HTERT RPE-1 (cell line): ENCODE measurements around the gene PASK.
"Not testable (repeated sequence)": the region's sequence is repeated elsewhere in the genome, so short reads cannot be mapped to it uniquely, and the experiment has no call there.

Source experiments
- in situ Hi-C: fragments of 300-500 bp; cut with MboI; formaldehyde crosslinking; loops from 4 replicates; pipeline ENCODE4 v1.14.3; 2020; ENCODE audit warnings: low sequenced_read_pairs

PASK gene

GRCh38 chr2:241148891-241149674, at the start of gene PASK:
TSS of gene PASK (minus strand) at chr2:241149472. CDS start at chr2:241143032, 6,440 bp downstream.
- in situ Hi-C loops = no loop called here

DNA sequence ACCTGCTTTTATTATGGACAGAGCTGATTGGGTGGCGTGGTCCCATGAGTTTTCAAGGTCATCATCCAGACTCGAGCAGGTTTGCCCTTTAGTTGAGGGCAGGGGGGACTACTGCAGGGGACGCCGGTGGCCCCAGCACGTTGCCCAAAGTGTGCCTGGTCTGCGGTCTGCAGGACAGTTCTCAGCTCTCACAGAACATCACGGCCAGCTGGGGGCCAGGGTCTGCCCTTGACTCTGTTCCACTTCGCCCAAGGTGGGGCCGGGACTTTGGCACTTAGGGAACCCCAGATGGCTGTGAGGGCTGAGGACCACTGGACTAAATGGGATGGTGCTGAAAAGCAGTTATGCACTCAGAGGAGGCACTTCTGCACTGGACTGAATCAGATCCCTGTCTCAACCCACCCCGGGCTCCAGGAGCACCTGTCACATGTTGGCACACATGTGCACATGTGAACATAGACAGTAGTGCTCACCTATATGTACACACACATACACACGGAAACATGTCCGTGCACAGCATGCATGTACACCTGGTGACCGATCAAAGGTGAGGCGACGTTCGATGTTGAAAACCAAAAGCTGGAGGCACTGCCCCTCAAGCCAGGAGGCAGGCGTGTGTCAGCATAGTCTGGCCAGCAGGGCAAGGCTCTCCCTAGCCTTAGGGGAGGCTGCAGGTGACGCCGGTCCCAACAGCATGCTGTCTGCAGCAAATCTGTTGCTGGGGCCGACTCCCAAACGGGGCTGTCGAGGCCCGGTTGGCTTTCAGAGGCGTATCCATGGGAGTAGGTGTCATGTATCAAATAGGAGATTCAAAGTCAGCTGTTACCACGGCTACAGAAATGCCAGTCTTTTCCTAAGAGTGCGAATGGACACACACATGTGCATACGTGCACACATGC, 49.4 kb upstream of the PASK start:
- in situ Hi-C loops = no loop called here

DNA sequence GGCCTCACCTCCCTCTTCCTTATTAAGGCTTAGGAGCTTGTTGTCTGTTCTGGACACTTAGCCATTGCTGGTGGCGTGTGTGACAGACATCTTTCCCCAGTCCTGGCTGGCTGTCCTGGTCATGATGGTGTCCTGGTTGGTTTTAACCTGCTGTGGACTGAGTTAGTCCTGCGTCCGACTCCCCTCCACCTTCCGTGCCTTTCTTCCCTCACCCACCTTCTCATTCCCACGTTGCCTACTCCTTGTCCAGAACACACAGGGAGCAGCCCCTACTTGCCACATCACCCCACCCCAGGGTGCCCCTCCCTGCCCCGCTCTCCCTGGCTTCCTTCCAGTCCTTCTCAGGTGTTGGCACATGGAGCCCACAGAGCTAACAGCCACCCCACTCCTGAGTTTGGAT, 48.7 kb upstream of the PASK start:
- in situ Hi-C loops = no loop called here

GRCh38 chr2:241197246-241197645, 48.0 kb upstream of the PASK start:
- in situ Hi-C loops = not testable (repeated sequence)

DNA sequence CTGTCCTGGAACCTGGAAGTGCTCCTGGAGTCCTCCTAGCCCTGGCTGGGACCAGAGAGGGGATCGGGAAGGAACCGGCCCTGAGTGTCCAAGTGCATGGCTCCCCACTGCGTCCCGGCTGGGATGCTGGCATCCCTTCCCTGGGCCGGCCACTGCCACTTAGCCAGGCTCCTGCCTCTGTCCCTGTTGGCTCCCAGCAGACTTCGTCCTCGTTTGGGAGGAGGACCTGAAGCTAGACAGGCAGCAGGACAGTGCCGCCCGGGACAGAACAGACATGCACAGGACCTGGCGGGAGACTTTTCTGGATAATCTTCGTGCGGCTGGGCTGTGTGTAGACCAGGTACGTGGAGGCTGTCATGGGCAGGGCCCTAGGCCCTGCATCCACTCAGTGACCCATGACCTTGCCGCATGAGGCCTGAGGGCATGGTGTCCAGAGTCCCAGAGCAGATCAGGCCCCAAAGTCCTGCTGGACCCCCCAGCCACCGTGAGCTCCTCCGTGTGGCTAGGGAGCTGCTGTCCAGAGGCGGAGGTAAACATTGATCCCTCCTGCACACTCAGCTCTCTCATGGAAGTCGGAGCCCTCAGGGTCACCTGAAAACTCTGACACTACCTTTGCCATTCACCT, 46.3 kb upstream of the PASK start:
- in situ Hi-C loops = no loop called here

DNA sequence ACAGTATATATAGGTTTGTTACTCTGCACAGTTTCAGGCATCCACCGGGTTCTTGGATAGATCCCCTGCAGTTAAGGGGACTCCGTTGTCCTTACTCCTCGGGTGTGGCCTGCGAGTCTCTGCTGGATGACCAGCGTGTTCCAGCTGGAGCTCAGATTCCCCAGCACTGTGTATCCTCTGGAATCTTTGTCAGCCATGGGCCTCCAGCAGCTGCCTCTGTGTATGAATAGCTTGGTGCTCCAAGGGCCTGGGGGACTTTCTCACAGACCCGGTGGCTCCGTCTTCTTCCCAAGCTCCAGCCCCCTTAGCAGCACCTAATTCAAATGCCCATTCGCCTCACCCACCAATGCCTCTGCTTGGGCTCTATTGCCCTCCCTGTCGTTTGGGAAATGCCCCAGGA, 45.5 kb upstream of the PASK start:
- in situ Hi-C loops = no loop called here

DNA sequence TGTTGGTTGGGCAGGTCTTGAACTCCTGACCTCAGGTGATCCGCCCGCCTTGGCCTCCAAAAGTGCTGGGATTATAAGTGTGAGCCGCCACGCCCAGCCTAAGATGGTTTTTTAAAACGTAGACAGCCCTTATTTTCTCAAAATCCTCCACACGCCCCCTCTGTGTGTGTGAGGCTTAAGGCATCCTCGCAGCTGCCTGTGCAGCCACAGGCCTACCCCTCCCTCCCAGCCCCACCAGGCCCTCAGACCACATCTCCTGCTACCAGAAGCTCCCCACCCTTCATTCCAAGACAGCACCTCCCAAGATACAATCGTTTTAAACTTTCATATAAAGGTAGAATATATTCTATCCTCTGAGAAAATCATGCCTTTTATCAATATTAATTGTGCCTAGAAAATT, 44.0 kb upstream of the PASK start:
- in situ Hi-C loops = no loop called here

DNA sequence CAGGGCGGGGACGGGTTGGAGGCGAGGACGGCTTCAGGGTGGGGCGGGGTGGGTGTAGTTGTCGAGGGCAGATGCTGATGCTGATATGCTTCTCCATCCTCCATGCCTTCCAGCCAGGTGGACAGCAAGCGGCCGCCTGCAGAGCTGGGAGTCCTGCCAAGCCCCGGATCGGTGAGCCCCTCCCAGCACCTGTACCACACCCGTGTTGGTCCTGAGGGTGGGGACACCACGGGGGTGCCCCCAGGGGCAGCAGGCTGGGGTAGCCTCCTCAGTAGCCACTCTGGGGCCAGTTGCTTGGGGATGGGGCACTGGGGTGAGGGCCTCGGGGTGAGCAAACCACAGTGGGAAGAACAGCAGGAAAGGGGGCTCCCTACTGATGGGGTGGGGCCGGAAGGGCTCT, 41.8 kb upstream of the PASK start:
- in situ Hi-C loops = no loop called here

DNA sequence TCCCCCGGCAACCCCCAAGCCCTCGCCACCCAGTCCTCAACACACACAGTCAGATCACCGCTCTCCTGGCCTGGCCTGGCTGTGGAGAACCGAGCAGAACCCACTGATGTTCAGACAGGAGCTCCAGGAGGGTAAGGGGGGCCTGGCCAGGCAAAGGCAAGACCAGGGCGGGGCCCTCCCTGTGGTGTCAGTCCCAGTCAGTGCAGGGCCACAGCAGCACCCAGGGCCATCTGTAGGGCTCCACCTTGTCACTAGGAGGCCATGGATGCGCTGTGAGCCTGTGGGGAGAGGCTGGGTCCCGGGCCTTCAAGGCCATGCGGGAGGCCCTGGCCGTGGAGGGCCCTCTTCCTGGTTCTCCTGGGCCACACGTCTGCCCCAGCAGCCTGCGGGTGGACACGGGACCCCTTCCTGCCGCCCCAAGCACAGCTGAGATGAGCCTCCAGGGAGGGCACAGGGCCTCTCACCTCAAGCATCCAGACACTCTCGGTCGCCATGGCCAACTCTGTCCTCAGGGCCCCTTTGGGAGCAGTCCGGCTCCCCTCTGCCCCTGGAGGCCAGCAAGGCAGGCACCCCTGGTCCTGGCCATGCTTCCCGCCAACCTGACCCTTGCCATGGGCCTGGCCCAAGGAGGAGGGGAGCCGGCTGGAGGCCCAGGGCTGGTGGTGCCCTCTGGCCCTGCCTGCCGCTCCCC, 41.2 kb upstream of the PASK start:
- in situ Hi-C loops = no loop called here

- in situ Hi-C loops = no loop called here
Observed at GRCh38 chr2:241189856-241190201, 40.6 kb upstream of the PASK start.

GRCh38 chr2:241189093-241189855, 40.0 kb upstream of the PASK start:
- in situ Hi-C loops = no loop called here

DNA sequence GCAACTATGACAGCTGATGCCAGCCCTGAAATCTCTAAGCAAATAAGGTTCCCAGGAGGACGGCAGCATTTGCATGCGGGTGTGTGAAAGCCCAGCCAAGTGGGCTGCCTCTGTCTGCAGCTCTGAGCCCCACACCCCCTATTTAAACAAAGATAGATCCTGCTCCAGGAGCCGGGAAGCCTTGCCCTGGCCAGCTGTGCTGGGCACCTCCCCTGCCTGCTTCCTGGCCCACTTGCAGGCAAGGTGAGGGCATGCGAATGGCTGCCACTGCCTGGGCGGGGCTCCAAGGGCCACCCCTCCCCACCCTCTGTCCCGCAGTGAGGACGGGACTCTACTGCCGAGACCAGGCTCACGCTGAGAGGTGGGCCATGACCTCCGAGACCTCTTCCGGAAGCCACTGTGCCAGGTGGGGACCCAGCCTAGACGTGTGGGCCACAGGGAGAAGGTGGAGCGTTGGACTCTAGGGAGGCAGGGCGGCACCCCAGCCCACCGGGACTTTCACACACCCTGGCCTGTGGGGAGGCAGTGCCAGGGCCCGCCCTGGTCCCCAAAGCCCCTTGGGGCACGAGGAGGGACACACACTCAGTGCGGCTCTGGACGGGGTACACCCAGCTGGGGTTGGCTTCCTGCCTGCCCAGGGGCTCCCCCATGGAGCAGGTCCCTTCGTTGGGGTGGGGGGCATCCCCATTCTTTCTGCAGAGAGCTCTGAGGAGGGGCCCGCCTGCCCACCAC, 39.3 kb upstream of the PASK start, which contains the start of gene ANO7:
TSS of gene ANO7 (plus strand) at position 317 of the 732 bp plus-strand sequence. CDS start 1,387 bp downstream, outside the sequence.
- in situ Hi-C loops = no loop called here

DNA sequence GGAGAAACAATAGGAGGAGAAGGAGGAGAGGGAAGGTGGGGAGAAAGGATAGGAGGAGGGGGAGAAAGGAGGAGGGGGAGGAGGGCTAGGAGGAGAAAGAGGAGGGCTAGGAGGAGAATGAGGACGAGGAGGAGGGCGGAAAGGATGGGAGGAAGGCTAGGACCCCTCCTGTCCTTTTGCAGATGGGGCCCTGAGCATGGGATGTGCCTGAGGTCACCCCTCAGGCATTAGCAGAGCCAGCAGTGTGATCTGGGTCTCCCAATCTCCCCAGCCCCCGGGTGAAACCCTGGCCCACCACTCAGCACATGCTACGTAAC, 38.6 kb upstream of the PASK start:
- in situ Hi-C loops = no loop called here

DNA sequence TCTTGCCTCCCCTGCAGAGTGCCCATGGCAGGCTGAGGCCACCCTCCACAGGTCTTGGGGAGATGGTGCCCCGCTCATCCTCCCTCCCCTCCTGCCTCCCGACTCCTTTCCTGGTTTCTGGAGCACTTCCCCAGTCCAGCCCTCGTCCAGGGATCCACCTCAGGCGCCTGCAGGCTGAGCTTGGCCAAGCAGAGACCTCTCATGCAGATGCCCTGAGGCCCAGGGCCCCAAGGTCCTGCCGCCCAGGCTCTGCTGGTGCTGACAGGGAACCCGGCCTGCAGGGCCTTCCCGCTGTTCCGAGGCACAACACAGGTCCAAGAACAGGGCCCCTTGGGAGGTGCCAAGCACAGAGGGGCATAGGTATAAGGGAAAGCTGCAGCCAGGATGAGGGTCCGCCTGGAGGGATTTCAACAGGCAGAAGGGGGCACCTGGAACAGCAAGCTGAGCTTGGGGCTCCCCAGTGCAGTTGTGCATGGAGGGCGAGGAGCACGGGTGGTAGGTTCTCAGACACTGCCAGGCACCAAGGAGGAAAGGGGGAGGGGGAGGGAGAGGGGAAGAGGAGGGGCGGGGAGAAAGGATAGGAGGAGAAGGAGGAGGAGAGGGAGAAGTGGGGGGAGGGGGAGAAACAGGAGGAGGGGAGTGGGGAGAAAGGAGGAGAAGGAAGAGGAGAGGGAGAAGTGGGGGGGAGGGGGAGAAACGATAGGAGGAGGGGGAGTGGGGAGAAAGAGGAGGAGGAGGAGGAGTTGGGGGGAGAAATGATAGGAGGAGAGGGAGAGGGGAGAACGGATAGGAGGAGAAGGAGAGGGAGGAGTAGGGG, 38.0 kb upstream of the PASK start:
- in situ Hi-C loops = no loop called here

- in situ Hi-C loops = no loop called here
Observed at GRCh38 chr2:241185961-241186360, 36.7 kb upstream of the PASK start.

GRCh38 chr2:241184901-241185300, 35.6 kb upstream of the PASK start:
- in situ Hi-C loops = no loop called here

GRCh38 chr2:241183221-241183620, 33.9 kb upstream of the PASK start:
- in situ Hi-C loops = no loop called here

- in situ Hi-C loops = no loop called here
Observed at GRCh38 chr2:241182531-241183133, 33.4 kb upstream of the PASK start.
